Stimulated activated CD4-positive, alpha-beta T cell treated with anti-CD3 and anti-CD28 coated beads, TNF-alpha, amount 100 ng/mL, for 1 hour (primary cell): Measurements from ENCODE around the gene MICU1.
"Not testable (repeated sequence)": the region's sequence is repeated elsewhere in the genome, so short reads cannot be mapped to it uniquely, and the experiment has no call there.

Experiments
- DNase-seq, 3 donors: peaks; one replicate each; pipeline ENCODE4 v3.0.0-alpha.2; 2020; ENCODE audit warnings: low read depth in 3 of 3, low spot score in 1 of 3

Gene MICU1

DNA sequence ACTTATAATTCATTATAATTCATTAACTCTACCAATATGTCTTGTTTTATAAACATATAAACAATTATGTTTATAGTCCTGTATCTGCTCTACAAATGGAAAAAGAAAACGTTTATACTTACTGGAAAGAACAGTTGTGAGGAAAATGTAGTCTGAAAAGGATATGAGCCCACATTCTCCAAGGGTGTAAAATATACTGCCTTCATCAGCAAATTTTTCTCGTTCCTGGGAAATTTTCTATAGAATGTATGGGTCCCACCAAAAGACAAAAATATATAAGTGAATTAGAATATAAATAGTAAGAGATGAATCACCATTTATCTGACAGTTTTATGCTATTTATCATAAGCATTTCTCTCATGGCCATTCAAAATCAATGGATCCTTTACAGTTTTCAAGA lies 117.8 kb downstream of the MICU1 start:
- no peak for DNase-seq

DNA sequence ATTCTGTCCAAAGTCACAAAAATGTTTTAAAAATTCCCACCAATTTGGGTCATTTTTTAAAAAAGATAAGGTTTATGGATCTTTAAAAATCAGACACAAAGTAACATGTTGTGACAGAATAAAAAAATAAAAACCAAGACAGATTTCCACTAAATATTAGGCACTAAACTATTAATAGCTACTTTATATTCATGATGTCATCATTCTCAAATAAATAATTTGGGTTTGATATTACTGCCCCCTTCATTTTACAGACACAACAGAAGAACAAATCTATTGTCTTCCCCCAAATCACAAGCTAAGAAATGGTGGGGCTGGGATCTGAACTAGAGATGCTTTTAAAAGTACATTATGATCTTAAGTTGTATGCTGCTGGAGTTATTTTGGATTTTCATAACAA lies 119.4 kb downstream of the MICU1 start:
- no peak for DNase-seq

DNA sequence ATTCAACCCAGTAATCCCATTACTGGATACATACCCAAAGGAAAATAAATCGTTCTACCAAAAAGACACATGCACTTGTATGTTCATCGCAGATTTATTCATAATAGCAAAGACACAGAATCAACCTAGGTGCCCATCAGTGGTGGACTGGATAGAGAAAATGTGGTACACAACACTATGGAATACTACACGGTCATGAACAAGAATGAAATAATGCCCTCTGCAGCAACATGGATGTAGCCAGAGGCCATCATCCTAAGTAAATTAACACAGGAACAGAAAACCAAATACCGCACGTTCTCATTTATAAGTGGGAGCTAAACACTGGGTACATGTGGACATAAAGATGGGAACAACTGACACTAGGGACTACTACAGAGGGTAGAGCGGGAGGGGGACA lies 120.4 kb downstream of the MICU1 start:
- DNase-seq, result no peak

DNA sequence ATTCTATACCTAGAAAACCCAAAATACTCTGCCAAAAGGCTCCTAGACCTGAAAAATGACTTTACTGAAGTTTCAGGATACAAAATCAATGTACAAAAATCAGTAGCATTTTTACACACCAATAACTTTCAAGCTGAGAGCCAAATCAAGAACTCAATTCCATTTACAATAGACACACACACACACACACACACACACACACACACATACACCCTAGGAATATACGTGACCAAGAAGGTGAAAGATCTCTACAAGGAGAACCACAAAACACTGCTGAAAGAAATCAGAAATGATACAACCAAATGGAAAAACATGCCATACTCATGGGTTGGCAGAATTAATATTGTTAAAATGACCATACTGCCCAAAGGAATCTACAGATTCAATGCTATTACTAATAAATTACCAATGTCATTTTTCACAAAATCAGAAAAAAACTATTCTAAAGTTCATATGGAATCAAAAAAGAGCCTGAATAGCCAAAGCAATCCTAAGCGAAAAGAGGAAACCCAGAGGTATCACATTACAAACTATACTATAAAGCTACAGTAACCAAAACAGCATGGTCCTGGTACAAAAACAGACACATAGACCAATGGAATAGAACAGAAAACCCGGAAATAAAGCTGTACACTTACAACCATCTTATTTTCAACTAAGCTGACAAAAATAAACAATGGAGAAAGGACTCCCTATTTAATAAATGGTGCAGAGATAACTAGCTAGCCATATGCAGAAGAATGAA lies 122.0 kb downstream of the MICU1 start:
- DNase-seq, result no peak

DNA sequence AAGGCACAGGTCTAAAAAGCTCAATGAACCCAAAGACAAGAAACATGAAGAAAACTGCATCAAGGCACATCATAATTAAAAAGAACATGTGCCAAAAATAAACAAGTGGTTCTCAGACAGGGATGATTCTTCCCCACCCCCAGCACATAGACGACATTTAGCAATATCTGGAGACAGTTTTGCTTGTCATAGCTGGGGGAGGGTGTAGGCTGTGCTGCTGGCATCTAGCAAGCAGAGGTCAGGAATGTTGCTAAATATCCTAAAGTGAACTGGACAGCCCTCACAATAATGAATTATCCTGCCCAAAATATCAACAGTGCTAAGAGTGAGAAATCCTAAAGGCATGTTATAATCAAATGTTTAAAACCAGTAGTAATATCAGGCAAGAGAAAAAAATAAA lies 122.6 kb downstream of the MICU1 start:
- no peak for DNase-seq

DNA sequence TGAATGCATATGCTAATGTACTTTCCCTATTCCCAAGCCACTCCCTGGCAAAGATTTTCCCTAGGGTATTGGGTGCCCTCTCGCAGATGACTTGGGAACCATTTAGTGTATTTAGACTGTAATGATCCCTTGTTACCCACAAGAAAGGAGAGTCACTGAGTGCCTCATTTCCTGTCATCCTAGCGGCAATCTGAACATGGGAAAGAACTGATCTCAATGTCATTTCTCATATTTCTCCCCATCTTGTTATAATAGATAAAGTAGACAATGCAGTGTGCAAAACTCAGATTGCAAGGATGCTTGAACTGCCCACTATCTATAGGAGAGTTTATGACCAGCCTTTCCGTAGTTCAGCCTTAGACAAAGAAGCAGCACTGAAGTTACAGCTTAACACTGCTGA lies 123.3 kb downstream of the MICU1 start:
- DNase-seq, result no peak

DNA sequence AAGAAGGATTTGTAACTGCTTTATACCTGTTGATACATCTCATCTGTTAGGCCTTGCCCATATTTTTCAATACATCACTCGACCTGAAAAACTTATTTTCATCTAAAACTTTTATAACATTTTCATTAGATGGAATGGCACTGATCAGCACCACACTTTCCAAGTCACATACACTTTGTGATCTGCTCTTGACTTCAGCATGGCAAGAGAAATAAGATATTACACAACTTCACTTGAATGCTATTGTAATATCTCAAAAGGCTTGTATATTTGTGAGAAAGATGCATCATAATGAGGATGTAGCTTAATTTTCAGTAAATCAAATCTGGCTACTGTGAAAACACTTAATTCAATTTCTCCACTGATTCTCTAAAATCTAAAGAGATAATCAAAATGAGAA lies 126.2 kb downstream of the MICU1 start:
- DNase-seq, result no peak

DNA sequence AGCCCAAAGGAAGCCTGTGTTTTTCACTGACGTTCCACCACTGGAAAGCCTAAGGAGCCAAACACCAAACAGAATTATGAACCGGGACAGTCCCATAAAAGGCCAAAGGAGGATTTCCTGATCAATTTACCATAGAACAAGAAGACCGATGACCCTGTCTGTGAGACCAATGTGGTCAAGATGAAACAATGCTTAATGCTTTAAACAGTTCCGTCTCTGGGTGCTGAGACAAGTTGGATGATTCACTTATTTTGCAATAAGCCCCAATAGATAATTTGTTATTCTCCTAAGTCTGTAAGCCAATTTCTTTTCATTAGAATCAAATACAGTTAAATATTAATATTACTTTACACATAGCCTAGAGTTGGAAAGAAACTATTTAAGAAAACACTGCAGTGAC lies 134.9 kb downstream of the MICU1 start:
- no peak for DNase-seq

DNA sequence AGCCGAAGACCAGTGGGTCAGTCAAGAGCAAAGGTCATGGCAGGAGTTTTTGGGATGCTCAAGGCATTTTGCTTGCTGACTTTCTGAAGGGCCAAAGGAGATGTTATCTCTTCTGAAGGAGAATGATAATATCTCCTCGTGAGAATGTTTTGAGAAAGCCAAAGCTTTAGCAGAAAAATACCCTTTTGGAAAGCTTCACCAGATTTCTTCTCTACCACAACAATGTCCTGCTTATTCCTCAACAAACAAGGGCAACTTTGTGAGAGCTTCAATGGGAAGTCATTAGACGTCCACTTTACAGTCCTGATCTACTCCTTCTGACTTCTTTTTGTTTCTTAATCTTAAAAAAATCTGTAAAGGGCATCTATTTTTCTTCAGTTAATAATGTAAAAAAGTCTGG lies 138.4 kb downstream of the MICU1 start:
- DNase-seq, result no peak

DNA sequence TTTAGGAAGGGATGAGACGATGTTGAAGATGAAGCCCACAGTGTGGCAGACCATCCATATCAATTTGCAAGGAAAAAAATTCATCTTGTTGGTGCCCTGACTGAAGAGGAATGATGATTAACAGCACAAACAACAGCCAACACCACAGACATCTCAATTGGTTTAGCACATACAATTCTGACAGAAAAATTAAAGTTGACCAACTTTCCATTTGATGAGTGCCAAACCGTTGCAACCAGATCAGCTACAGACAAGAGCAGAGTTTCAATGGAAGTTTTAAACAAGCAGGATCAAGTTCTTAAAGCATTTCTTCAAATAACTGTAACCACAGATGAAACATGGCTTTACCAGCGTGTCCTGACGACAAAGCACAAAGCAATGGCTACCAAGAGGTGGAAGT lies 138.8 kb downstream of the MICU1 start:
- DNase-seq, result no peak

DNA sequence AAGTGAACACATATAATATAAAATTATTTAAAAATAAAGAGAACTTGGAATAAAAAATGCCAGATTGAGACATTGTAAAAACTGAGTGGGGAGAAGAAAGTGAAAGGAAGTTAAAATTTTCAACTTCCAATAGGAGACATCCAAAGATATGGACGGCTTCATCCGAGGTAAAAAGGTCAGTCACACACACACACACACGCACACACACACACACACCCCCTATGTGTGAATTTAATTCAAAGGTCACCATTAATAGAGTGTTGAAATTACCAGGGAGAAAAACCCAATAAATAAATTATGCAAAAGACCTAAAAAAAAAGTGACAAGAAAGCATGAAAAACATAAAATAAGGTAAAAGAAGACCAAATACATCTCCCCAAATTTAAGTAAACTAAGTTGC lies 140.2 kb downstream of the MICU1 start:
- DNase-seq, result no peak

DNA sequence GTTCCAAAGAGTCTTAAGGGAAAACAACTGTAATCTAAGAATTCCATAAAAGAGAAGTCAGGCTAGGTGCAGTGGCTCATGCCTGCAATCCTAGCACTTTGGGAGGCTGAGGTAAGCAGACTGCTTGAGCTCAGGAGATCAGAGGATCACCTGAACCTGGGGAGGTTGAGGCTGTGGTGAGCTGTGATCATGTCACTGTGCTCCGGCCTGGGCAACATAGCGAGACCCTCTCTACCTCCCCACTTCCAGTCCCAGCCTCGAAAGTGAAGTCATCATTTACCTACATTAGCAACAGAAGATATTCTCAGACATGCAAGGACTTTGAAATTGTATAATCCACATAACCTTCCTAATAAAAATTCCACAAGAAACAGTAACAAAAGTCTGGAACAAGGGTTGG lies 141.4 kb downstream of the MICU1 start:
- DNase-seq, result no peak

DNA sequence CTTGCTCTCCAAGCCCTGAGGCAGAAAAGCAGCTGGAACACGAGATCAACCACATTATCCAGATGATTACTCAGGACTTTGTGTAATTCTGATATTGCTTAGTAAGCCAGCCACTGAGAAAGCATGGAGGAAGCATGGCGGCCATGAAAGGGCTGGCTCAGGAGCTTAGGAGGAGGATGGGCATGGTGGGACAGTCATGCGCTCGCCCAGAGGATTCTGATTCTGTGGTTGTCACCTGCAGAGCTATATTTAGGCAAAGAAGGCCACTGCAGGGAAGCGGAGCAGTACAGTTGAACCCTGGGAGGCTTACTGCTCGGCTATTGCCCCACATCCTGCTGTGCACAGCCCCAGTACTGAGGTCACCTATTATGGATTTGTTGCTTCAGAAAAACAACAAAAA lies 142.4 kb downstream of the MICU1 start:
- DNase-seq, result no peak

DNA sequence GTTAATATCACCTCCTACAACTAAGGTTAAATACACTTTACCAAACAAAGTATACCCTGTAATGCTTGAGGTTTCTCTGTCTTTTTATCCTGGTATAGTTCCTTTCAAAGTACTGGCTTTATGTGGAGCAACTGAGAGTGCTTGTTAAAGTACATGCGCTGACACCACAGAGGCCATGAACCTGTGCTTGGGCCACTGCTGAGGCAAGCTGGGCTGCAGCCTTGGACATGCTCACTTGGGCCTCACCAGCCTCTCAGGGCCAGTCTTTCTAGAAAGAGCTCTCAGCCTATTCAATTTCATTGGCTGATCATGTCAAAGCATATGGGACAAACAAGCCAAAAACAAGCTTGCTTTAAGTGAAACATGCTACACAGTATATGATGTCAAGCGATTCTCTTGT lies 145.0 kb downstream of the MICU1 start:
- DNase-seq, result no peak

DNA sequence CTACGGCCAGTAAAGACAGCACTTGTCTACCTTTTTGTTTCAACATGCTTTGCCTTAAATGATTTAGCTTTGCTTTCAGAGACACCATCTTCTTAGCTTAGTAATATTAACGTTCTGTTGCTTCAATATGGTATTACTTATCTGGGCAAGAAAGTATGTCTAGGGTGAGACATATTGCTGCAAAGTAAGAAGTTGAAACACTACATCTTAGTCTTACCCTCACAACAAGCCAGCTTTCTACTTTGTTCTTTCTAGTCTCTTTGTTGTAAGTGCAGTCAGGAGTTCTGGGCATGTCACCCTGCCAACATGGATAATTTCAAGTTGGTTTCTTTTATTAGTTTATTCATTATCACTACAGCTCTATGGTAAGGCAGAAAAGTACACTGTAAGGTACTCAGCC lies 148.4 kb downstream of the MICU1 start:
- no peak for DNase-seq

DNA sequence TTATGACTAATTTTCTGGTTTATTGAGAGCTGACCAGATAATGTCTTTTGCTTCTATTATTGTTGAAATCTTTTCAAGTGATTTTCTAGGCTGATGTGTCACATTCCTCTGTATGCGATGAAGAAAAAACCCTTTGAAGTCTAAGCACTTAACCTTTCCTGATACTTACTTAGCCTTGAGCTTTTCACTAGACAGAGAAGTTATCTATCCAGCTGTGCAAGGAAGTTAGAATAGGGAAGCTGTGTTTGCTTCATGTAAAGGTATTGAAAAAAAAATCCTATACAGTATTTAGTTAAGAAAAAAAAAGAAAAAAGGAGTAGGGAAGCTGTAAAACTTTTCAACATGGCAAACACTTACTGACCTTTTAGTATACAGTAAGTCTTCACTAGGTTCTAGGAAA lies 153.6 kb downstream of the MICU1 start:
- no peak for DNase-seq

DNA sequence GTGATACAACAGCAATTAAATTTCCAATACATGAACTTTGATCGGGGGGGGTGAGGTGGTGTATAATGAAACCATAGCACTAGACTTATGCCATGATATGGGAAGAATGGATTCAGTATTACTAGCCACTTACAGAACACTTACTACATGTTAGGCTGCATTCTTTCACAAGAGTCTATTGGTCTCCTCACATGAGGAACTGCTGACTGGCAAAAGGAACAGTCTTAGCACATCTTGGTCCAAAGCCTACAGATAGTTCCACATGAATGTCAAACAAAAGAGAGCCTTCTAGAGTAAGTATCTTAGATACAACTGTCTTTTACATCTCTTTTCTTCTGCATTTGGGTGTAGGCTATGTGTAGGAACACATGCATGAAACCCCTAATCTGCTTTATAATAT lies 155.2 kb downstream of the MICU1 start:
- no peak for DNase-seq

DNA sequence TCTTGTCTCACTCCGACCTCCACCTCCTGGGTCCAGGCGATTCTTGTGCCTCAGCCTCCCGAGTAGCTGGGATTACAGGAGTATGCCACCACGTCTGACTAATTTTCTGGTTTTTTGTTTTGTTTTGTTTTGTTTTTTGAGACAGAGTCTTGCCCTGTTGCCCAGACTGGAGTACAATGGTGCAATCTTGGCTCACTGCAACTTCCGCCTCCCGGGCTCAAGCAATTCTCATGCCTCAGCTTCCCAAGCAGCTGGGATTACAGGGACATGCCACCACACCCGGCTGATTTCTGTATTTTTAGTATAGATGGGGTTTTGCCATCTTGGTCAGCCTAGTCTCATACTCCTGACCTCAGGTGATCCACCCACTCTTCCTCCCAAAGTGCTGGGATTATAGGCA lies 158.8 kb downstream of the MICU1 start:
- not testable (repeated sequence) for DNase-seq

DNA sequence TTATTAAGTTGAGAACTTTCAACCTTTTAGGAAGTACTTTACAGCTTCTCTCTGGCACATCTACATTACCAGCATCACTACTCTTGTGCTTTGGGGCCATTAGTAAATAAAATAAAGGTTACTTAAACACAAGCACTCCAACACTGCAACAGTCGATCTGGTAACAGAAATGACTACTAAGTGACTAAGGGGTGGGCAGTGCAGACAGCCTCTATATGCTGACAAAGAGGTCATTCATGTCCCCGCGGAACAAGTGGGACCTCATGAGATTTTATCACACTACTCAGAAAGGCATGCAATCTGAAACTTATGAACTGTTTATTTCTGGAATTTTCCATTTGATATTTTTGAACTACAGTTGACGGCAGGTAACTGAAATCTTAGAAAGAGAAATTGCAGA lies 159.9 kb downstream of the MICU1 start:
- DNase-seq, result no peak

DNA sequence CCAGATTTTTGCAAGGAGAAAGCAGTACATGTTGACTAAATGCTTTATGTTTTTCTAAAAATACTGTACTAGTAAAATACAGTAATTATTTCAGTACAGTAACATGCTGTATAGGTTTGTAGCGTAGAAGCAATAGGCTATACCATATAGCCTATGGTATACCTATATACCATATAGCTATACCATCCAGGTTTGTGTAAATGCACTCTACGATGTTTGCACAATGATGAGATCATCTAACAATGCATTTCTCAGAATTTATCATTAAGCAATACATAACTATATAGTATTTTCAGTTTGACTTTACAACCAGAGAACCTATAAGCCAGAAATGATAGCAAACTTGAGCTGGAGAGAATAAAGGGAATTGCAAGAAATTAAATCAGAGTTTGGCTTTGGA lies 161.4 kb downstream of the MICU1 start:
- DNase-seq, result no peak

DNA sequence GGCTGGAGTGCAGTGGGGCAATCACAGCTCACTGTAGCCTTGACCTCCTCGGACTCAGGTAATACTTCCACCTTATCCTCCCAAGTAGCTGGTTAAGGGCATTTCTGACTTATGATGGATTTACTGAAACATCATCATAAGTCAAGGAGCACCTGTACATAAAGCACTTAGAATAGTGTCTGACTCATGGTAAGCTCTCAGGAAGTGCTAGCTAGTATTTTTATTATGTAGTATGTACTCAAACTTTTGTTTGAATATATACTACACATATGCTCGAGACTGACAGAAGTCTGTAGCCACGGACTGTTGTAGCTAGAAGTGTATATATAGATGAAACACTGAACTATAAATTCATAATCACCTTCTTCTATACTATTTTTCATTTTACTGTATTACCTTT lies 163.6 kb downstream of the MICU1 start:
- no peak for DNase-seq

DNA sequence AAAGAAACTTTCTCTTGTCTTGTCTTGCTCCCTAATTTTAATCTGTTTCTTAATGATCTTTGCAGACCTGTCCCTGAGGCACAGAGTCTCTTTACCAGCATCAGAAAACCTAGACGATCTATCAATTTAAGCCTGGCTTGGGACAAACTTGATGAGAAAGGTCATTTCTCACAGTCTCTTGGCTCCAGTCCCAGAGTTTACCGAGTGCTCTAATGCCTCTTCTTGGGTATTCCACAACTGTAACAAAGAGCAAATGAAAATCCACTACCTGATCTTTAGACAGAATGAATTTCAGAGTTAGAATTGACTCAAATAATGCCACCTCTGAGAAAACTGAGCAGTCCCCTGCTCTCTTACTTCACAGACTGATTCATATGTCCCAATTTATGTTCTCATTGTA lies 164.8 kb downstream of the MICU1 start:
- DNase-seq, result no peak

DNA sequence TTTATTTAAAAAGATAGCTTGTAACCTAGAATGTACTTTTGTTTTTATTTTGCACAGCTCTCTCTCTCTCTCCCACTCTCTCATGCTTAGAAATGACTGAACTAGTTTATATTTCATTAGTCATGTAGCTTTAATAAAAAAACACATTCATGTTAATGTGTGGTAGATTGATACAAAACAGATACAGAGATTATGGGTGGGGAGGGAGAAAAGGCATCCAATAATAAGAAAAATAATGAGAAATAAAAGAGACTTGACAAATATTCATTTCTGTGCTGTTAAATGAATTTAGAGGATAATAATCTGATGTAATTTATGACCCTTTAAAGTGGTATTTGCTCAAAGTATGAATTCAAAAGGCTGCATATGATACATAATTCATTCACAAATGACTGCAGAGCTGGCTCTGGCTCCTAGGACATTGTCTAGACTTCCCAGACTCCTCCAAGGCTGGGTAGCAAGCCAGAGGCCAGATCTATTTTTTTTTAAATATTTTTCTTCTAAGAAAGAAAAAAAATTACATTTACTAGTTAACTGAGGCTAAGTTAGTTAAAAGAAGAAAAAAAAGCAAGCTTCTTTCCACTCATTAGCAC lies 165.5 kb downstream of the MICU1 start:
- DNase-seq, result no peak
